ENCODE measurements around the gene MROH8. TPM values are rescaled to one million over a fixed set of nuclear protein-coding genes. Genes with fewer than 3 reads are reported as not detected.

The MROH8 gene
- total and polyA plus RNA-seq, 5 experiments from 2014 or later = 0.49 to 2.5 (median 0.71) TPM

- DNase-seq = no peak
- peaks cover 0 to 63% (median 5%) of the 10 kb centered on the region in 3 donors for H3K36me3 Mint-ChIP-seq
- POLR2A ChIA-PET = interaction anchor here (3.0 kb wide), 1 partner anchor 15 kb away, joined by 17 read pairs; the partner anchor contains the start of genes MROH8 and RPN2
- H3K27ac Mint-ChIP-seq = peak overlapping the region in 9 of 10 donors; percentile 19 to 87 (median 78)
- peak overlapping the region in 7 of 10 donors; percentile 2 to 62 (median 24) for H3K4me3 Mint-ChIP-seq
- no peaks in the 10 kb centered on the region for H3K9me3 Mint-ChIP-seq
- H3K4me1 Mint-ChIP-seq = peaks cover 49 to 83% (median 75%) of the 10 kb centered on the region in 4 donors
- H3K27me3 Mint-ChIP-seq = no peaks in the 10 kb centered on the region
- ATAC-seq = no peak
Observed at GRCh38 chr20:37193821-37194220, 14.5 kb upstream of the MROH8 start.

- ATAC-seq (no peak), DNase-seq (no peak)
- H3K27me3 Mint-ChIP-seq = no peaks in the 10 kb centered on the region
- H3K4me3 Mint-ChIP-seq = peak overlapping the region in 5 of 10 donors; percentile 2 to 58 (median 30)
- H3K36me3 Mint-ChIP-seq = peaks cover 0 to 63% (median 2%) of the 10 kb centered on the region in 3 donors
- peaks cover 49 to 81% (median 76%) of the 10 kb centered on the region in 4 donors for H3K4me1 Mint-ChIP-seq
- peak overlapping the region in 6 of 10 donors; percentile 43 to 87 (median 74) for H3K27ac Mint-ChIP-seq
- POLR2A ChIA-PET = interaction anchor here (3.0 kb wide), 1 partner anchor 15 kb away, joined by 17 read pairs; the partner anchor contains the start of genes MROH8 and RPN2
- H3K9me3 Mint-ChIP-seq = no peaks in the 10 kb centered on the region
Observed at GRCh38 chr20:37193226-37193625, 13.9 kb upstream of the MROH8 start.

GRCh38 chr20:37192137-37192854 lies 12.9 kb upstream of the MROH8 start:
- H3K27ac Mint-ChIP-seq = peak overlapping the region in 9 of 10 donors; percentile 25 to 81 (median 65)
- ATAC-seq = peak; percentile 78 to 79
- H3K36me3 Mint-ChIP-seq = peaks cover 0 to 64% (median 2%) of the 10 kb centered on the region in 3 donors
- peaks cover 49 to 87% (median 76%) of the 10 kb centered on the region in 4 donors for H3K4me1 Mint-ChIP-seq
- H3K4me3 Mint-ChIP-seq = peak overlapping the region in 7 of 10 donors; percentile 4 to 58 (median 43)
- POLR2A ChIA-PET = interaction anchor here (1.4 kb wide), 1 partner anchor 13 kb away, joined by 7 read pairs; the partner anchor contains the start of genes MROH8 and RPN2
- H3K9me3 Mint-ChIP-seq = no peaks in the 10 kb centered on the region
- no peaks in the 10 kb centered on the region for H3K27me3 Mint-ChIP-seq
- DNase-seq = peak; percentile 46 to 83 (median 61)

- POLR2A ChIA-PET = interaction anchor here (0.7 to 2.7 kb wide), 3 partner anchors 12 to 1237 kb away, joined by 3 to 15 read pairs (median 3); partner anchors contain the start of genes MROH8, RPN2 and SCAND1
- Mint-ChIP-seq H3K27ac (peak overlapping the region in 8 of 10 donors; percentile 17 to 93 (median 78)), H3K27me3 (no peaks in the 10 kb centered on the region), H3K36me3 (peaks cover 0 to 64% (median 4%) of the 10 kb centered on the region in 3 donors), H3K4me1 (peaks cover 45 to 83% (median 75%) of the 10 kb centered on the region in 4 donors), H3K4me3 (peak overlapping the region in 5 of 10 donors; percentile 29 to 68 (median 39)), H3K9me3 (no peaks in the 10 kb centered on the region)
- ATAC-seq (no peak), DNase-seq (no peak)
Observed at GRCh38 chr20:37190354-37191112, 11.2 kb upstream of the MROH8 start.

GRCh38 chr20:37189416-37190016 lies 10.2 kb upstream of the MROH8 start:
- POLR2A ChIA-PET = interaction anchor here (0.7 to 2.7 kb wide), 4 partner anchors 11 to 1236 kb away, joined by 3 to 15 read pairs (median 3); partner anchors contain the start of genes MROH8, RPN2 and SCAND1
- peak overlapping the region; percentile 13 to 75 (median 48) for H3K4me3 Mint-ChIP-seq
- peak overlapping the region; percentile 30 to 93 (median 80) for H3K27ac Mint-ChIP-seq
- H3K4me1 Mint-ChIP-seq = peaks cover 40 to 81% (median 70%) of the 10 kb centered on the region in 4 donors
- no peak for DNase-seq
- peaks cover 0 to 74% (median 4%) of the 10 kb centered on the region in 3 donors for H3K36me3 Mint-ChIP-seq
- ATAC-seq = peak in 1 of 2 donors; percentile 44
- no peaks in the 10 kb centered on the region for H3K9me3 Mint-ChIP-seq
- no peaks in the 10 kb centered on the region for H3K27me3 Mint-ChIP-seq

GRCh38 chr20:37188787-37189186 lies 9.4 kb upstream of the MROH8 start:
- DNase-seq = no peak
- peaks cover 0 to 79% (median 4%) of the 10 kb centered on the region in 3 donors for H3K36me3 Mint-ChIP-seq
- H3K4me3 Mint-ChIP-seq = no peak overlapping the region

GRCh38 chr20:37185686-37186085 lies 6.3 kb upstream of the MROH8 start:
- peak overlapping the region in 1 of 10 donors; percentile 12 for H3K4me3 Mint-ChIP-seq
- H3K4me1 Mint-ChIP-seq = peaks cover 33 to 83% (median 74%) of the 10 kb centered on the region in 4 donors
- peak overlapping the region in 4 of 10 donors; percentile 13 to 74 (median 51) for H3K27ac Mint-ChIP-seq
- DNase-seq (no peak), ATAC-seq (no peak)
- H3K27me3 Mint-ChIP-seq = no peaks in the 10 kb centered on the region
- H3K36me3 Mint-ChIP-seq = peaks cover 0 to 82% (median 4%) of the 10 kb centered on the region in 3 donors
- POLR2A ChIA-PET = no interaction called here
- no peaks in the 10 kb centered on the region for H3K9me3 Mint-ChIP-seq

More at GRCh38 chr20:37188787-37189186, 9.4 kb upstream of the MROH8 start:
- no peak for ATAC-seq
- POLR2A ChIA-PET = interaction anchor here (2.7 kb wide), 1 partner anchor 10 kb away, joined by 15 read pairs; the partner anchor contains the start of genes MROH8 and RPN2
- Mint-ChIP-seq H3K27me3 (no peaks in the 10 kb centered on the region), H3K4me1 (peaks cover 40 to 80% (median 69%) of the 10 kb centered on the region in 4 donors), H3K27ac (peak overlapping the region in 7 of 10 donors; percentile 11 to 82 (median 66)), H3K9me3 (no peaks in the 10 kb centered on the region)

- Mint-ChIP-seq H3K4me3 (peak overlapping the region; percentile 95 to 100 (median 98)), H3K4me1 (peaks cover 30 to 53% (median 52%) of the 10 kb centered on the region in 4 donors), H3K9me3 (no peaks in the 10 kb centered on the region), H3K36me3 (peaks cover 0 to 30% (median 0%) of the 10 kb centered on the region in 3 donors), H3K27me3 (no peaks in the 10 kb centered on the region), H3K27ac (peak overlapping the region; percentile 91 to 99 (median 97))
- ATAC-seq = no peak
- no peak for DNase-seq
- POLR2A ChIA-PET = interaction anchor here (0.6 to 3.1 kb wide), 12 partner anchors 10 to 348 kb away, joined by 3 to 24 read pairs (median 7); partner anchors contain the start of genes BLCAP, MANBAL and RBL1
Observed at GRCh38 chr20:37179683-37180524, 556 bp upstream of the MROH8 start.

GRCh38 chr20:37172836-37173235 lies 6.5 kb downstream of the MROH8 start:
- H3K4me3 Mint-ChIP-seq = no peak overlapping the region
- H3K4me1 Mint-ChIP-seq = peaks cover 0 to 2% (median 1%) of the 10 kb centered on the region in 4 donors
- DNase-seq = no peak
- POLR2A ChIA-PET = no interaction called here
- H3K36me3 Mint-ChIP-seq = peaks cover 0 to 10% (median 6%) of the 10 kb centered on the region in 3 donors
- H3K27ac Mint-ChIP-seq = no peak overlapping the region
- H3K27me3 Mint-ChIP-seq = peaks cover 0 to 2% (median 0%) of the 10 kb centered on the region in 5 donors
- no peak for ATAC-seq
- H3K9me3 Mint-ChIP-seq = no peaks in the 10 kb centered on the region

- H3K27me3 Mint-ChIP-seq = peaks cover 0 to 1% (median 0%) of the 10 kb centered on the region in 5 donors
- no peak for ATAC-seq
Observed at GRCh38 chr20:37166867-37167266, 12.5 kb downstream of the MROH8 start.

GRCh38 chr20:37165031-37165430 lies 14.3 kb downstream of the MROH8 start:
- peaks cover 0 to 13% (median 9%) of the 10 kb centered on the region in 3 donors for H3K36me3 Mint-ChIP-seq
- no peak overlapping the region for H3K4me3 Mint-ChIP-seq
- no peak overlapping the region for H3K27ac Mint-ChIP-seq
- DNase-seq (no peak), ATAC-seq (no peak)
- no peaks in the 10 kb centered on the region for H3K9me3 Mint-ChIP-seq
- POLR2A ChIA-PET = no interaction called here
- H3K27me3 Mint-ChIP-seq = peaks cover 0 to 1% (median 0%) of the 10 kb centered on the region in 5 donors
- no peaks in the 10 kb centered on the region for H3K4me1 Mint-ChIP-seq

More at GRCh38 chr20:37166867-37167266, 12.5 kb downstream of the MROH8 start:
- peaks cover 0 to 16% (median 9%) of the 10 kb centered on the region in 3 donors for H3K36me3 Mint-ChIP-seq
- H3K4me3 Mint-ChIP-seq = no peak overlapping the region
- H3K27ac Mint-ChIP-seq = no peak overlapping the region
- no peaks in the 10 kb centered on the region for H3K9me3 Mint-ChIP-seq
- no peaks in the 10 kb centered on the region for H3K4me1 Mint-ChIP-seq
- DNase-seq = no peak
- POLR2A ChIA-PET = no interaction called here
